HFFc6 (cell line): ENCODE results near the gene ITPRID2. TPM values are rescaled to one million over a fixed set of nuclear protein-coding genes. Genes with fewer than 3 reads are reported as not detected.
A peak's percentile ranks its signal among the peaks of the same experiment; 100 is the strongest.
"Not testable (repeated sequence)": the region's sequence is repeated elsewhere in the genome, so short reads cannot be mapped to it uniquely, and the experiment has no call there.

Experiments
- DNase-seq: peaks from one replicate; pipeline ENCODE4 v3.0.0-alpha.2; 2018
- H3K27ac Mint-ChIP-seq: 2 replicates; pipeline ENCODE4 v1.8.0; 2020; ENCODE audit warnings: mild to moderate bottlenecking, mixed read lengths
- H3K27me3 Mint-ChIP-seq: 2 replicates; pipeline ENCODE4 v1.8.0; 2021; ENCODE audit warnings: mild to moderate bottlenecking, moderate library complexity, mixed read lengths; ENCODE audit not compliant: insufficient read depth
- H3K36me3 Mint-ChIP-seq: 2 replicates; pipeline ENCODE4 v1.8.0; 2021; ENCODE audit warnings: low read depth, mixed read lengths
- H3K4me1 Mint-ChIP-seq: 2 replicates; pipeline ENCODE4 v1.8.0; 2020; ENCODE audit warnings: low read depth, mixed read lengths
- H3K4me3 Mint-ChIP-seq: 2 replicates; pipeline ENCODE4 v1.8.0; 2020; ENCODE audit warnings: mild to moderate bottlenecking, moderate library complexity, mixed read lengths
- H3K9me3 Mint-ChIP-seq: 2 replicates; pipeline ENCODE4 v1.8.0; 2020; ENCODE audit warnings: mild to moderate bottlenecking, mixed read lengths
- CTCF ChIP-seq: fragments of 200-600 bp; sonication (generic); IDR thresholded peaks from 2 replicates; pipeline ENCODE4 v1.5.0; 2021; ENCODE audit warnings: antibody characterized with exemption, mild to moderate bottlenecking
- total RNA-seq, 6 experiments: library from RNA; stranded (reverse); fragmentation: NEBNext Ultra II Directional; extraction: Animal tissue kit (Norgen Biotek cat#: 25700); gene quantifications; 2 replicates in 1 of 6; 3 replicates in 5 of 6; pipeline ENCODE4 v1.2.3, GENCODE V29; 2021

ITPRID2 gene
- total RNA-seq, 6 experiments from 2014 or later, result 205 to 257 (median 235) TPM

- H3K27me3 Mint-ChIP-seq, result no peaks in the 10 kb centered on the region
- DNase-seq, result no peak
- no peaks in the 10 kb centered on the region for H3K9me3 Mint-ChIP-seq
Measured at GRCh38 chr2:181959508-181959907, 68.0 kb downstream of the ITPRID2 start.

DNA sequence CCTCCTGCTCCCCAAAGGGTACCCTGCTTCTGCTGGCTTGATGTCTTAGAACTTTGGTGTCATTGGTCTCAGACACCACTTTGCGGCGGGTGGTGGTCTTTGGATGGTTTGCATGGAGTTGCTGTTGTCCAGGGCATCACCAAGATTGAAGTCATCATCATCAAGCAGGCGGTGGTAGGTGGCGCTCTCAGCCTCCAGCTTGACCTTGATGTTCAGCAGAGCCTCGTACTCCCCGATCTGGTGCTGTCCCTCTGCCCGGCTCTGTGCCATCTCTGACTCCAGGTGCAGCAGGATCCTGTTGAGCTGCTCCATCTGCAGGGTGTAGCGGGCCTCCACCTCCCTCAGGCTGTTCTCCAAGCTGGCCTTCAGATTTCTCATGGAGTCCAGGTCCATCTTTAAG lies 69.6 kb downstream of the ITPRID2 start:
- Mint-ChIP-seq H3K4me1 (peaks cover 47% of the 10 kb centered on the region), H3K36me3 (peaks cover 10% of the 10 kb centered on the region)
- H3K4me3 Mint-ChIP-seq, H3K9me3 Mint-ChIP-seq, DNase-seq, H3K27ac Mint-ChIP-seq, H3K27me3 Mint-ChIP-seq: not testable (repeated sequence)

More at GRCh38 chr2:181959508-181959907, 68.0 kb downstream of the ITPRID2 start:
- peaks cover 60% of the 10 kb centered on the region for H3K4me1 Mint-ChIP-seq
- H3K27ac Mint-ChIP-seq, result no peak overlapping the region
- TF ChIP-seq CTCF, result no peak
- H3K36me3 Mint-ChIP-seq, result peaks cover 10% of the 10 kb centered on the region
- H3K4me3 Mint-ChIP-seq, result no peak overlapping the region

DNA sequence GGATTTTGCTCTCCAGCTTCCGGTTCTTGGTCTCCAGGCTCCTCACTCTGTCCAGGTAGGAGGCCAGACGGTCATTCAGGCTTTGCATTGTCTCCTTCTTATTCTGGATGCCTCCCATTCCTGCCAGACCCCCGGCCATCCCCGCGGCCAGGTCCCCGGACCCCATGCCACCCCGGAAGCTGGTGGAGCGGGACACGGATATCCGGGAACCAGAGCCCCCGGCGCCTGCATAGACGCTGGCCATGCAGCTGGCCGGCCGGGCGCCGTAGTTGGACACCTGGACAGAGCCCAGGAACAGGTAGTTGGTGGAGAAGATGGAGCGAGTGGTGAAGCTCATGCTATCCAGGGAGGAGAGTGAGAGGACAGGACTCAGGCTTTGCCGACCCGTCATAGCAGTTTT lies 70.6 kb downstream of the ITPRID2 start:
- Mint-ChIP-seq H3K27ac (no peak overlapping the region), H3K4me1 (peaks cover 37% of the 10 kb centered on the region), H3K36me3 (peaks cover 5% of the 10 kb centered on the region), H3K9me3 (no peaks in the 10 kb centered on the region), H3K4me3 (no peak overlapping the region), H3K27me3 (no peaks in the 10 kb centered on the region)
- no peak for TF ChIP-seq CTCF
- no peak for DNase-seq

GRCh38 chr2:181970160-181970794 lies 78.7 kb downstream of the ITPRID2 start:
- peaks cover 21% of the 10 kb centered on the region for H3K4me1 Mint-ChIP-seq
- no peak overlapping the region for H3K4me3 Mint-ChIP-seq
- peaks cover 5% of the 10 kb centered on the region for H3K36me3 Mint-ChIP-seq
- peaks cover 2% of the 10 kb centered on the region; the same call in 1 of the 2 replicates for H3K27me3 Mint-ChIP-seq
- TF ChIP-seq CTCF, result no peak
- no peaks in the 10 kb centered on the region for H3K9me3 Mint-ChIP-seq
- no peak overlapping the region for H3K27ac Mint-ChIP-seq
- no peak for DNase-seq

DNA sequence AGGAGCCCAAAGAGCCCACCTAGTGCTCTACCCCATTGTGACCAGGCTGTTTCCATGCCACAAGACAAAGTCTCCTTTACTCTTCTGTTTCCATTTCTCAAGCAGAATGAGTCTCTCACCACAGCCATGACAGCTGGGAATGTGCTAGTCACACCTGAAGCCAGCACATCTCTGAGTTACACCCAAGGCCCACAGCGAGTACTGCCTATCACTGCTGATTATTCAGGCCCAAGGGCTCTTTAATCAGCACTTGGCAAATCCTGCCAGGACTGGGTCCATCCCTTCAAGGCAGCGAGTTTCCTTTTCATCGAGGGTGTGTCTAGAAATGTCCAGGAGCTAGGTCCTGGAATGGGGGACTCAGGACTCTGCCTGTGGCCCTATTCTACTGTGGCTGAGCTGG lies 79.5 kb downstream of the ITPRID2 start:
- no peak for DNase-seq
- H3K9me3 Mint-ChIP-seq, result no peaks in the 10 kb centered on the region
- no peak overlapping the region for H3K27ac Mint-ChIP-seq
- peaks cover 2% of the 10 kb centered on the region; the same call in 1 of the 2 replicates for H3K27me3 Mint-ChIP-seq
- H3K4me1 Mint-ChIP-seq, result peaks cover 21% of the 10 kb centered on the region
- TF ChIP-seq CTCF, result no peak
- peaks cover 5% of the 10 kb centered on the region; the same call in 1 of the 2 replicates for H3K36me3 Mint-ChIP-seq
- no peak overlapping the region for H3K4me3 Mint-ChIP-seq

DNA sequence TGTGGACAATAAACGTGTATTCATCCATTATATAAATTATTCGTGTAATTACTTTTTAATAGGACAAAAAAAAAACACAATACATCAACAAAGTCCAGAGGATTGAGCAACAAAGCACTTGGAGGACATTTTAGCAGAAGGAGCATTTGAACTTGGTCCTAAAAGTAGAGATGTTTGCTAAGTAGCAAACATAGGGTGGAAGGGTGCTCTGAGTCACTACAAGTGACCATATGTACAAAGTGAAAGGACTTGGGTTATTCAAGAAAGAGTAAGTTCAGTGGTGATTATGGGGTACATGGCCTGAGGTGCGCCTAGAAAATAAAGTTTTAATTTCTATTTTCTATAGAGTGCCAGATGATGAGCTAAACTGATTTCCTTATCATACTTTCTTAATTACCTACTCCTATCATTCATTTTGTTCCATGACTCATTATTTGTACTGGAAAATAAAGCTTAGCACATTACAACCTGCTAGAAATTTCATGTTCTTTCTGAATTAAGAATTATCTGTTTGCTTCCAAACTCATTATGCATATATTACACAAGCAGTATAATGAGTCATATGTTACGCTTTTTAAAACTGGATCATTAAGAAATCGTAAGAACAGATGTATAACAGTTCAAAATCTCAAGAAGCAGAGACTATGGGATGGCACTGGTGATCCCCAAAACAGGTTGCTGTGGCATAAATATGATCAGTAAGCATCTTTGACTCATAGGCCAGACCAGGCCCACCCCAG lies 81.1 kb downstream of the ITPRID2 start:
- Mint-ChIP-seq H3K9me3 (no peaks in the 10 kb centered on the region), H3K4me1 (peaks cover 28% of the 10 kb centered on the region), H3K4me3 (peak overlapping the region; percentile 52), H3K36me3 (peaks cover 5% of the 10 kb centered on the region; the same call in 1 of the 2 replicates), H3K27ac (peak overlapping the region; percentile 71), H3K27me3 (peaks cover 2% of the 10 kb centered on the region; the same call in 1 of the 2 replicates)
- TF ChIP-seq CTCF, result no peak
- DNase-seq, result no peak
